Activated naive CD4-positive, alpha-beta T cell treated with anti-CD3 and anti-CD28 coated beads, Interleukin-2, amount 50 U/mL, for 24 hours (primary cell): ENCODE measurements around the gene GOLGA1.

Source experiments
- H3K27ac Mint-ChIP-seq: one replicate; pipeline ENCODE4 v1.8.0; 2021; ENCODE audit warnings: mild to moderate bottlenecking, mixed read lengths
- H3K27me3 Mint-ChIP-seq: one replicate; pipeline ENCODE4 v1.8.0; 2021; ENCODE audit warnings: mixed read lengths
- H3K36me3 Mint-ChIP-seq: one replicate; pipeline ENCODE4 v1.8.0; 2021; ENCODE audit warnings: mixed read lengths
- H3K4me1 Mint-ChIP-seq: one replicate; pipeline ENCODE4 v1.8.0; 2021; ENCODE audit warnings: mixed read lengths
- H3K4me3 Mint-ChIP-seq: one replicate; pipeline ENCODE4 v1.8.0; 2021; ENCODE audit warnings: mild to moderate bottlenecking, mixed read lengths
- H3K9me3 Mint-ChIP-seq: one replicate; pipeline ENCODE4 v1.8.0; 2021; ENCODE audit warnings: mixed read lengths

GOLGA1 gene

DNA sequence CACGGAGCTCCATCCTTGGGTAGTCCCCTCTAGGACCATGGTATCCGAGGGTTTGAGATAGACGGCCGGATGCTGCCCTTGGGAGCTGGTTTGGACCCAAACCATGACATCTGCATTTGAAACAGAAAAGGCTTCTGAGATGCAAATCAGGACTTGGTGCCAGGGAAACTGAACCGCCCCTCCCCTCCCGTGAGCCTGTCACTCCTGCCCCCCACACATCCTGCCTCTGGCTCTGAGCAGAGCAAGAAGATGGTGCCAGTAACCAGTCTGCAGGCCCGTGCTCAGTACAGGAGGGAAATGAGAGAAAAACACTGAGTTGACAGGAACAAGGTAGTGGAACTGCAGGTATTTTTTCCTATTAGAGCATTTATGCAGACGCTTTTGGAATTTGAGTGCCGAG, 60.4 kb downstream of the GOLGA1 start:
- H3K4me1 Mint-ChIP-seq, result peaks cover 7% of the 10 kb centered on the region
- H3K27ac Mint-ChIP-seq, result no peak overlapping the region
- H3K36me3 Mint-ChIP-seq, result peaks cover 22% of the 10 kb centered on the region

DNA sequence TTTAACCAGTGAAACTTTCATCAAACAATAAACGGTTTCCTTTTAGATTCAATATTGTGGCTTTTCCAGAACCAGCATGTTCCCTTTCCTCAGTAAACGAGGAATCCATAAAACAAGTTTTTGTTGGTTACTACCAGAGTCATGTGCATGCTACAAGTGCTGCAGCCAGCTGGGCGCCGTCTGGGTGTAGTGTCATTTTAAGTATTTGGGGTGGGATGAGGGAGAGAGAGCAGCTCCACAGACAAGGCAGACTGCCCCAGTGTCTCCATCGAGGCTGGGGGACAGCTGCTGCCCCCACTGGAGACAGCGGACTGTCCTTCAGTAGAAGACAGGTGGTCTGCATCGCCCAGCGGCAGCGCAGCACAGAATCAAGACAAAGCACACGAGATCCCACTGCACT, 61.7 kb downstream of the GOLGA1 start:
- Mint-ChIP-seq H3K4me1 (peaks cover 12% of the 10 kb centered on the region), H3K4me3 (no peak overlapping the region), H3K9me3 (no peaks in the 10 kb centered on the region), H3K27ac (no peak overlapping the region), H3K36me3 (peaks cover 18% of the 10 kb centered on the region), H3K27me3 (no peaks in the 10 kb centered on the region)

More for the DNA sequence above, 60.4 kb downstream of the GOLGA1 start:
- H3K4me3 Mint-ChIP-seq, result no peak overlapping the region
- H3K9me3 Mint-ChIP-seq, result no peaks in the 10 kb centered on the region
- no peaks in the 10 kb centered on the region for H3K27me3 Mint-ChIP-seq

DNA sequence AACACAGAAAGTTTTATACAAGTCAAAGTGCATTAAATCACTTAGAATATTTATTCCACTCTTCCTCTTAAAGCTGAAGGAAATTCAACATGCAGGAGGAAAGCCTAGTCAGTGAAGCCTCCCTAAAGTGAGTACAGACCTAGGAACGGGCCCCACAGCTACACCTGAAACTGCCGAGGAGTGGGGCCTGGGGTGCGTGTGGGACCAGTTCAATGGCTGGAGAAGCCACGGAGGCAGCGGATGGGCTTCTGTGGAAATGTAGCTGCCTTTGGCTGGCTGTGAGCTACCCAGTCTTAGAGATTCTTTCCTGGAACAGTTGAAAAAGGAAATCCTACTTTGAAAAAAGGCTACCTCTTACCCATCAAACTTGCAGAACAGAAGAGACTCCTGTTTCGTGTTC, 62.4 kb downstream of the GOLGA1 start:
- Mint-ChIP-seq H3K4me1 (peaks cover 14% of the 10 kb centered on the region), H3K9me3 (no peaks in the 10 kb centered on the region), H3K27ac (no peak overlapping the region), H3K4me3 (no peak overlapping the region), H3K36me3 (peaks cover 18% of the 10 kb centered on the region), H3K27me3 (no peaks in the 10 kb centered on the region)

DNA sequence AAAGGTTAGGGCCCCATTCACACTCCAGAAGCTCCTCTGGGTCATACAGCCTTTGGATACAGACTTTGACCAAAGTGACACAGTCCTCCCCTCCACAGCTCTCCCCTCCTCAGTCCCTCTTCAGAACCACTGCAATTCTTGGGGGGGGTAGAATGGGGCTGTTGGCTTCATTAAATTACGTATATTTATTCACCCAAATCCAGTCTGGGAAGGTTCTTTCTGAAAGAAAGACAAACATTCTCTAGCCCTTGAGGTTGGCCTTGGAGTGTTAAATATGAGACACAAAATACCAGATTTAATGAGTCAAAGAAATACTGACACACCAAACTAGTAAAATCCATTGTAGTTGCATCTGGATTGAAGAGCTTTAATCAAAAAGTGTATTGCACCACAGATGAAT, 62.9 kb downstream of the GOLGA1 start:
- Mint-ChIP-seq H3K9me3 (no peaks in the 10 kb centered on the region), H3K4me1 (peaks cover 19% of the 10 kb centered on the region), H3K27me3 (no peaks in the 10 kb centered on the region), H3K27ac (no peak overlapping the region), H3K36me3 (peaks cover 20% of the 10 kb centered on the region), H3K4me3 (no peak overlapping the region)

DNA sequence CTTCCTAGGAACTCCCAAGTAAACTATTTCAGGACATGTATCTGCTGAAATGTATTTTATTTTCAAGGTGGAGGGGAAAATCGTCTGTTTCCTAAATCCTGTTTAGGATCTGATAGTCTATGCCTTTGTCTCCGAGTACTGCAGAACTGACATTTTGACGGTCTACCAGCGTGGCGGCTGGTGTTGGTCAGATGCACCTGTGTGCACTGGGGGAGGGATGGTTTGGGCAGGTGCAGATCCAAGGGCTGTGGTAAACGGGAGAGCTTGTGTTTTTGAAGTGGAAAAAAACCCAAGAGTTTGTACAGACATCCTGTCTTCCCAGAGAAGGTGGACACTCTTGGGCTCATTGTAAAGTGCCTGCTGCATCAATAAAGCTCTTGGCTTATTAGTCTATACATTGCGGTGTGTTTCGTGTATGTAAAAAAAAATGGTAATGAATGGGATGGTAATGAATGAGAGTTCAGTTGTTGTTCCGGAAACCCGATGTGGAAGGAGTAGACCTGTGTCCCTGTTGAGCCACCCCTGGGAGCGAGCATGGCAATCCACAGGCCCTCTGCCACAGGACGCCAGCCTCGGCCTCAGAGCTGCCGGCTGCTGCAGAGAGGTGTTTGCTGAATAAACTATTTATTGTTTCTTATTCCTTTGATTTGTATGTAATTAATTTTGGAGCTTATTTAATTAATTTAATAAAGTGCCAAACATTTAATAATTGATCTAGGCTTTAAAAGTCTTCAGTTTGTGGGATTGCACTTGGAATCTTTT, 63.7 kb downstream of the GOLGA1 start:
- peak overlapping the region; percentile 8 for H3K4me3 Mint-ChIP-seq
- H3K4me1 Mint-ChIP-seq, result peaks cover 26% of the 10 kb centered on the region
- peaks cover 22% of the 10 kb centered on the region for H3K36me3 Mint-ChIP-seq
- H3K27ac Mint-ChIP-seq, result peak overlapping the region; percentile 23
- H3K9me3 Mint-ChIP-seq, result no peaks in the 10 kb centered on the region
- H3K27me3 Mint-ChIP-seq, result no peaks in the 10 kb centered on the region

DNA sequence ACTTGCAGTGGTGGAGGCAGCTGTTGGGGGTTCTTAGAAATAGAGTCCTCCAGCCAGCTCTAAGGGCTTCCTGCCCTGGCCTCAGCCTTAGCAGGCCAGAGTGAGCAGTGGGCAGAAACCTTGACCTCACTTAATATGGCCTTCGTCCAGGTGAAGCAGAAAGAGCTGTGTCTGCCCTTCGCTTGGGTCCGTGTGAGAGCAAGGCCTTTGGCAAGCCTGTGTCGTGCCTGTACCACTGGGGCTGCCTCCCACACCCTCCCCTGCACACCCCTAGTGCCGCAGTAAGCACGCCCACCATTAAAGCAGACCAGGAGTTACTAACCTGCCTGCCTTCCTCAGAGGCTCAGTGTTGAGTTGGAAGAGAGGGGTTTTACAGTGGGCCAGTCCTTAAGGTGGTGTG, 65.4 kb downstream of the GOLGA1 start:
- H3K4me3 Mint-ChIP-seq, result no peak overlapping the region
- H3K4me1 Mint-ChIP-seq, result peaks cover 43% of the 10 kb centered on the region
- H3K9me3 Mint-ChIP-seq, result no peaks in the 10 kb centered on the region
- H3K27ac Mint-ChIP-seq, result no peak overlapping the region
- no peaks in the 10 kb centered on the region for H3K27me3 Mint-ChIP-seq
- peaks cover 27% of the 10 kb centered on the region for H3K36me3 Mint-ChIP-seq

DNA sequence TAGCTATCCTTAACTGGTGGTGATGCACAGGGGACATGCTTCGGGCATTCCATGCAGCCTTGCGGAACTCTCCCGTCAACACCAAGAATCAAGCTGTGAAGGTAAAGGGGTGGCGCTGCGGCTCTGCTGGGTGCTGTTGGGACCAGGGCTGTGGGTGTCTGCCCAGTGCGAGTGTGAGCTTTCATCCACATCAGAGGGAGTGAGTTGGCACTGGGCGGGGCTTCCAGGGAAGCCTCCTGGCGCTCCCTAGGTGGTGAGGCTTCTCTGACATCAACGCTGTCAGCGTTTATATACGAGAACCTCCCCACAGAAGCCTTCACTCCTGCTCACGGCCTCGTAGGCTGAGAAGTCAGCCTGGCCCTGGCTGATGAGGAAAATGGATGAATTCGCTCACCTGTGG, 67.2 kb downstream of the GOLGA1 start:
- peaks cover 47% of the 10 kb centered on the region for H3K4me1 Mint-ChIP-seq
- no peaks in the 10 kb centered on the region for H3K9me3 Mint-ChIP-seq
- no peak overlapping the region for H3K27ac Mint-ChIP-seq
- H3K27me3 Mint-ChIP-seq, result no peaks in the 10 kb centered on the region
- H3K4me3 Mint-ChIP-seq, result peak overlapping the region; percentile 69
- peaks cover 29% of the 10 kb centered on the region for H3K36me3 Mint-ChIP-seq

DNA sequence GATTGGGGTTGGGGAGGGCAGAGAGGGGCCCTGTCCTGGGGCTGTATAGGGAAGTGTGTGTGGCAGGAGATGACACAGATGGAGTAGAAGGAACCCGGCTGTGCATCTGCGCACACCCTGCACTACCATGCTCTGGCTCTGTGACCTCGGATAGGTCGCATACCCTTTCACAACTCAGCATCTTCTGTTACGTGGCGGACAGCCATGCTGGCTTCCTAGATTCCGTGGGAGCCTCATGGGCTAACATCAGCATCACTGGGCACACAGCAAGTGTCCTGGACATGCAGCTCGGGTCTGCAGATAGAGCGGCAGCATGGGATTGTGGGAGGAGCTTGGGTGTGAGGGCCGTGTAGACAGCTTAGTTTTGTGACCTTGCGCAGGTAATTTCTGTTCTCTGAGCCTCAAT, 69.7 kb downstream of the GOLGA1 start:
- Mint-ChIP-seq H3K27me3 (no peaks in the 10 kb centered on the region), H3K27ac (peak overlapping the region; percentile 99), H3K36me3 (peaks cover 16% of the 10 kb centered on the region), H3K4me3 (peak overlapping the region; percentile 93), H3K4me1 (peaks cover 53% of the 10 kb centered on the region), H3K9me3 (no peaks in the 10 kb centered on the region)

DNA sequence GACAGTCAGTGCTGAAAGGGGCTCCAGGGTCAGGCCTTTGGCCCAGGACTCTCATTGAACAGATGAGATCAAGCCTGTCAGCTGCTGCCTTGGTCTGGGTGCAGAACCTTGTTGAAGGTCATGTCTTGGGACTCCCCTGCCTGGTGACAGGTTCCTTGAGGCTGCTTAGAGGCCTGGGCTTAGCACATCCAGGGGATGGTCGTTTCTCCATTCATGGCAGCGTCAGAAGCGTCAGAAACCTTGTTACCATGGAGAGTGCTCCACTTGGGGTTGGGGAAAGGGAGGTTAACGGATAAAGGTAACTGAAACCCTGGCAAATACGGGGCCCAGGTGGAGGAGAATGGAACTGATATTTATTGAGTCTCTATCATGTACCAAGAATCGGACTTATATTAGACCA, 70.2 kb downstream of the GOLGA1 start:
- peak overlapping the region; percentile 99 for H3K27ac Mint-ChIP-seq
- no peaks in the 10 kb centered on the region for H3K9me3 Mint-ChIP-seq
- no peaks in the 10 kb centered on the region for H3K27me3 Mint-ChIP-seq
- H3K4me1 Mint-ChIP-seq, result peaks cover 53% of the 10 kb centered on the region
- H3K4me3 Mint-ChIP-seq, result peak overlapping the region; percentile 93
- H3K36me3 Mint-ChIP-seq, result peaks cover 16% of the 10 kb centered on the region

DNA sequence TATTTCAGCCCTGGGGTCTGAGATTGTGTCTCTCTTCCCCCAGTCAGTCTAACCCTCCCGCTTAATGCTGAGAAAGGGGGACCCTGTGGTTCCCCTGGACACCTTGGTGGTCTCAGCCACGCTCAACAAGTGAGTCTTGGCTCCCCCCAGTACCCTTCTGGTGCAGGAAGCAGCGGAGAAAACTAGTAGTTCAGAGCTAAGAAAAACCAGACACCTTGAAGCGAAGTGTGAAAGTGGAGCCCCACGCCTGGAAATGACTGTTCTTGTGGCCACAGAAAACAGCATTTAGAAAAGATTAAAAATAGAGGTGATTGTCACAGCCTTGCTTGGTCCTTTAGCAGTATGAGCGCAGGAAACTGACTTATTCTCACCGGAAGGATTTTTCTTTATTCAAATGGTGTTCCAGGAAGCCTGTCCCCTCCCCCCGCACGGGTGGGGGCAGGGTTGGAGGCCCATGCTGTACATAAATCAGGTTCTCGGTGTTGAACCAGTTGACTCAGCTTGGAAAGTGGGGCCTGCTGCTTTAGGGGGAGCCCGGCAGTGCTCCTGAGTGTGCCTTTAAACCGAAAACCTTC, 70.8 kb downstream of the GOLGA1 start:
- peaks cover 53% of the 10 kb centered on the region for H3K4me1 Mint-ChIP-seq
- peak overlapping the region; percentile 93 for H3K4me3 Mint-ChIP-seq
- no peaks in the 10 kb centered on the region for H3K9me3 Mint-ChIP-seq
- peak overlapping the region; percentile 99 for H3K27ac Mint-ChIP-seq
- no peaks in the 10 kb centered on the region for H3K27me3 Mint-ChIP-seq
- peaks cover 13% of the 10 kb centered on the region for H3K36me3 Mint-ChIP-seq

DNA sequence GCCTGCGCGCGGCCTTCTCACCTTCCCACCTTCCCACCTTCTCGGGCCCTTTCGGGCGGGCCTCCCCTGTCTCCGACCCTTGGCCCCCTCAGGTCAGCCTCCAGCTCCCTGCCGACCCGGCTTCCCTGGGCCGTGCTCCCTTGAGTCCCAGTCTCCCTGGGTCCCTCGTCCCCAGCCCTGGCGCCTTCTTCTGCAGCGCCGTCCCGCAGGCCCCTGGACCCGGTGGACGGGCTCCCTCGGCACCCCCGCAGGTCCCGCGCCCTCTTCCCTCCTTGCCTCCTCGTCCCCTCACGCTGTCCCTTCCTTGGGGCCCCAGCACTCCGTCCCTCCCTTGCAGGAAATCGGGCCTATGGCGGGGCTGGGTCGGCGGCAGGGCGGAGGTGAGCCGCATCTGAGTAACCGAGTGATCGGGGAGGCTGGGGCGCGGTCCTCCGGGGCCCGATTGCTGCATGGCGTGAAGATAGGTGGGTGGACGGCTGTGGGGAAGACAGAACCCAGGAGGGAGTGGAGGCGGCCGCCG, 71.4 kb downstream of the GOLGA1 start:
- Mint-ChIP-seq H3K4me3 (peak overlapping the region; percentile 93), H3K27ac (peak overlapping the region; percentile 99), H3K4me1 (peaks cover 48% of the 10 kb centered on the region), H3K9me3 (no peaks in the 10 kb centered on the region), H3K27me3 (no peaks in the 10 kb centered on the region), H3K36me3 (peaks cover 13% of the 10 kb centered on the region)

DNA sequence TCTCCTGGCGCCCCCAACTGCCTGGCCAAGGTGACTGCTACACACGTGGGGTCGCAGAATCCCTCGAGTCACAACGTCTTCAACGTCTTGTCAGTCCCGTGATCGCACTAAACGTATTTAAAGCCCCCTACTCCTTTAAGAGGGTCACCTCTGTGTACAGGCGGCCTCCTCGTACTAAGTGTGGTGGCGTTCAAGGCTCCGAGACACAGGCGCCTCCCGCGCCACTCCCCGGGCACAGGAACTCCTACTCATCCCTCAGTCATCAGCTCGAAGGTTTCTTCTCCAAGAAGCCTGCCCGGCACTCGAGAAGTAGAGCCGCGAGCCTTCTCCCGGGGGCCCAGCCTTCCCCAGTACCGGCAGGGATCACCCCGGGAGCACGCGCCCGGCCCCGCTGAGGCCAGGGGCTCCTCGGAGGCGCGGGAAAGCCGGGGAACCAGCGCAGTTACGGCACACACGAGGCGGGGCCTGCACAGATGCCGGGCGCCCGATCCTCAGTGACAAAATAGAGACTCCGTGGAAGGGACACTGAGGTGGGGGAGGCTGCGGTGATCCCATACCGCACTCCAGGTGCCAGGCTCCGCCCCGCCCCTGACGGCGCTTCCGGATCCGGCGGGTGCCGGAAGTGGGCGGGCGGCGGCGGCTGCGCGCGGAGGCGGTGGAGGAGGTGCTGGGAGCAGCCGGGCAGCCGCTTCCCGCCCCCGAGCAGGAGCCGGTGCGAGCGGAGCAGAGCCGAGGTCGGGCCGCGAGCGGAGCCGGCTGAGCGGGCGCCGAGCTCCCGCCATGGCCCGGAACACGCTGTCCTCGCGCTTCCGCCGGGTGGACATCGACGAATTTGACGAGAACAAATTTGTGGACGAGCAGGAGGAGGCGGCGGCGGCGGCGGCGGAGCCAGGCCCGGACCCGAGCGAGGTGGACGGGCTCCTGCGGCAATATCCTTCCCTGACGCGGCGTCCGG, 72.1 kb downstream of the GOLGA1 start:
- Mint-ChIP-seq H3K4me1 (peaks cover 50% of the 10 kb centered on the region), H3K4me3 (peak overlapping the region; percentile 93), H3K36me3 (peaks cover 13% of the 10 kb centered on the region), H3K9me3 (no peaks in the 10 kb centered on the region), H3K27me3 (no peaks in the 10 kb centered on the region), H3K27ac (peak overlapping the region; percentile 98)

DNA sequence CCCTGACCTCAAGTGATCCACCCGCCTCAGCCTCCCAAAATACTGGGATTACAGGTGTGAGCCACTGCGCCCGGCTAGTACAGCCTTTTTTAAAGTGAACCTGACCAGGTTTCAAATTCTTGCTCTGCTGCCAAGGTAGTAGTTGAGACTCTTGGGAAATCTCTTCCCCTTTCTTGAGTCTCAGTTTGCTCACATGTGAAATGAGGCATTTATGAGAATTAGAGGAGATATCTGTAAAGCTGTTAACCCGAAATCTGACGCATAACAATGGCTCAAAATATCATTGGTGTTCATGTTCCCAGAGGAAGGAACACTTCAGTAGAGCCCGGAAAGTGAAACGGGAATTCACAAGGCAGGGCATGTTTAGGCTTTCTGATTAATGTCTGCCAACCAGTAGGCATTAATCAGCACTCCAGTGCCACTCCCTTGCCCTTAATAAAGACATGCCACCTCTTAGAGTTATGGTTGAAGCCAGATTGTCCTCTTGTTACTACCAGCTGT, 77.5 kb downstream of the GOLGA1 start:
- Mint-ChIP-seq H3K4me1 (peaks cover 42% of the 10 kb centered on the region), H3K9me3 (no peaks in the 10 kb centered on the region), H3K27me3 (no peaks in the 10 kb centered on the region), H3K27ac (no peak overlapping the region), H3K4me3 (peak overlapping the region; percentile 50), H3K36me3 (peaks cover 18% of the 10 kb centered on the region)

DNA sequence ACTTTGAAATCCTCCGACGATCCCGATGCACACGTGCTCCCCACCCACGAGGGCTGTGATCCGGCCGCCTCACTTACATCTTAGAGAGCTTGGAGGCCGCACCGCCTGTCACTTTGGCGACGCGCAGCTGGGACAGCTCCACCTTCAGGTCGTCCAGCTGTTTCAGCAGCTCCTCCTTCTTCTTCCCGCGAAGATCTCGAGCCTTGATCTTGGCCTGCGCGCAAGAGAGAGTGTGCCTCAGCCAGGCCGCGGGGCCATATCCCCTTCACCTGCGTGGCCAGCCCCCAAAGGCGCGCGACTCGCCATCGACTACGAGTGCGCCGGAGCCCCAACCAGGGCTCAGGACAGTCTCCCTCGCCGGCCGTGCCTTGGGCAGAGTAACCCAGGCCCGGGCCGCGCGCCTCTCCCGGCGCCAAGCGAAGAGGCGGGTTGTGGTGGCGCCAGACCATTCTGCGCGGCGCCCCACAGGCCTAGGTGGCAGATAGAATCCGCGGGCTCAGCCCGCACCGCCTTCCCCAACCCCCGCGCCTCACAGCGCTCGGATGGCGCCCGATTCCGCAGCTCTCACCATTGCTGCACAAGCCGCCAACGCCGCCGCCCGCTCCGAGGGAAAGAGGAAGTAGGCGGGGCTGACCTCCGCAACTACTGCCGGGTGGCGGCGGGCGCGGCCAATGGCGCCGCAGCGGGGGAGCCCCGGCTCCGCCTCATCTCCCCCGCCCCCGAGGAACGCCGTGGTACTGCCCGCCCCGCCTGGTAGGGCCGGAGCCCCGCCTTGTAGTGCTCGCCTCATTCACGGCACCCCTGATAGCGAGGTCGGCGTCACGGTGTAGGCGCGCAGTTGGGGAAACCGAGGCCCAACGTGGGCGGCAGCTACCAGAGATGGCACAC, 79.3 kb downstream of the GOLGA1 start, which contains the start of the genes ARPC5L and RPL35:
ARPC5L (plus strand) TSS at position 789 of the 888 bp plus-strand sequence. CDS start 7,161 bp downstream, outside the sequence.
RPL35 (minus strand) TSS at position 616 of the 888 bp plus-strand sequence; CDS start at position 571, 45 bp downstream.
- Mint-ChIP-seq H3K36me3 (peaks cover 20% of the 10 kb centered on the region), H3K9me3 (no peaks in the 10 kb centered on the region), H3K4me1 (peaks cover 45% of the 10 kb centered on the region), H3K4me3 (peak within 1 kb of the TSS; percentile 96), H3K27me3 (no peaks in the 10 kb centered on the region), H3K27ac (peak within 1 kb of the TSS; percentile 98)
